H9 (cell line): ENCODE measurements around the gene NT5DC3. TPM values are rescaled to one million over a fixed set of nuclear protein-coding genes. Genes with fewer than 3 reads are reported as not detected.

Experiments used
- DNase-seq: peaks from one replicate; pipeline ENCODE4 v3.0.0-alpha.2; 2017
- H2AFZ ChIP-seq: one replicate; pipeline ENCODE4 v1.6.1; 2013; ENCODE audit warnings: mild to moderate bottlenecking, low read length, control low read depth, moderate library complexity
- H2AK5ac ChIP-seq: 2 replicates; pipeline ENCODE4 v1.6.1; 2013; ENCODE audit warnings: low read length, control low read depth, mixed read lengths; ENCODE audit not compliant: insufficient read length
- H2BK120ac ChIP-seq: one replicate; pipeline ENCODE4 v1.6.1; 2013; ENCODE audit warnings: low read depth, mild to moderate bottlenecking, low read length, control low read depth, inconsistent platforms; ENCODE audit not compliant: poor library complexity, severe bottlenecking
- H2BK12ac ChIP-seq: 2 replicates; pipeline ENCODE4 v1.6.1; 2013; ENCODE audit warnings: low read length, control low read depth, mixed read lengths, low read depth; ENCODE audit not compliant: insufficient read length
- H2BK15ac ChIP-seq: 2 replicates; pipeline ENCODE4 v1.6.1; 2013; ENCODE audit warnings: low read depth, low read length, control low read depth
- H2BK20ac ChIP-seq: one replicate; pipeline ENCODE4 v1.6.1; 2013; ENCODE audit warnings: low read depth, mild to moderate bottlenecking, low read length, control low read depth, inconsistent platforms; ENCODE audit not compliant: poor library complexity, severe bottlenecking
- H2BK5ac ChIP-seq: 2 replicates; pipeline ENCODE4 v1.6.1; 2013; ENCODE audit warnings: low read length, control low read depth, mixed read lengths; ENCODE audit not compliant: insufficient read length
- H3K14ac ChIP-seq: 2 replicates; pipeline ENCODE4 v1.6.1; 2013; ENCODE audit warnings: low read length, control low read depth; ENCODE audit not compliant: insufficient read depth
- H3K18ac ChIP-seq: 2 replicates; pipeline ENCODE4 v1.6.1; 2013; ENCODE audit warnings: low read depth, mild to moderate bottlenecking, mixed read lengths, low read length, control low read depth; ENCODE audit not compliant: insufficient read length
- H3K23ac ChIP-seq: 2 replicates; pipeline ENCODE4 v1.6.1; 2013; ENCODE audit warnings: low read length, control low read depth, mixed read lengths, low read depth; ENCODE audit not compliant: insufficient read length
- H3K23me2 ChIP-seq: 2 replicates; pipeline ENCODE4 v1.6.1; 2013; ENCODE audit warnings: low read depth, mild to moderate bottlenecking, mixed read lengths, low read length, control low read depth; ENCODE audit not compliant: insufficient read length, poor library complexity, severe bottlenecking
- H3K27ac ChIP-seq: 2 replicates; pipeline ENCODE4 v1.5.1; 2013; ENCODE audit warnings: low read length, control low read depth, mixed read lengths, low read depth; ENCODE audit not compliant: insufficient read length
- H3K27me3 ChIP-seq: 2 replicates; pipeline ENCODE4 v1.6.1; 2013; ENCODE audit warnings: low read length, control low read depth, inconsistent platforms; ENCODE audit not compliant: insufficient read depth
- H3K4ac ChIP-seq: 2 replicates; pipeline ENCODE4 v1.6.1; 2013; ENCODE audit warnings: low read depth, mild to moderate bottlenecking, control low read depth, inconsistent platforms, low read length, moderate library complexity
- H3K4me1 ChIP-seq: 2 replicates; pipeline ENCODE4 v1.6.1; 2013; ENCODE audit warnings: low read length, control low read depth, inconsistent platforms; ENCODE audit not compliant: insufficient read depth
- H3K4me2 ChIP-seq: 2 replicates; pipeline ENCODE4 v1.6.1; 2013; ENCODE audit warnings: low read length, control low read depth, mixed read lengths; ENCODE audit not compliant: insufficient read length, insufficient read depth
- H3K56ac ChIP-seq: 2 replicates; pipeline ENCODE4 v1.6.1; 2013; ENCODE audit warnings: low read depth, mild to moderate bottlenecking, mixed read lengths, low read length, control low read depth; ENCODE audit not compliant: insufficient read length
- H3K79me1 ChIP-seq: 2 replicates; pipeline ENCODE4 v1.6.1; 2013; ENCODE audit warnings: low read depth, mild to moderate bottlenecking, moderate library complexity, low read length, control low read depth, inconsistent platforms; ENCODE audit not compliant: insufficient read depth, poor library complexity, severe bottlenecking
- H3K79me2 ChIP-seq: 2 replicates; pipeline ENCODE4 v1.6.1; 2013; ENCODE audit warnings: low read length, control low read depth, inconsistent platforms; ENCODE audit not compliant: insufficient read depth
- H3K9ac ChIP-seq: 2 replicates; pipeline ENCODE4 v1.6.1; 2013; ENCODE audit warnings: low read length, control low read depth, mixed read lengths; ENCODE audit not compliant: insufficient read length; ENCODE audit errors: extremely low read depth
- H3K9me3 ChIP-seq: one replicate; pipeline ENCODE4 v1.6.1; 2013; ENCODE audit warnings: low read depth, low read length, inconsistent platforms; ENCODE audit not compliant: control insufficient read depth
- H3T11ph ChIP-seq: one replicate; pipeline ENCODE4 v1.6.1; 2013; ENCODE audit warnings: mild to moderate bottlenecking, low read length, control low read depth, inconsistent platforms
- H4K20me1 ChIP-seq: one replicate; pipeline ENCODE4 v1.6.1; 2013; ENCODE audit not compliant: control insufficient read depth, insufficient read length, insufficient read depth
- H4K5ac ChIP-seq: 2 replicates; pipeline ENCODE4 v1.6.1; 2013; ENCODE audit warnings: low read depth, mild to moderate bottlenecking, mixed read lengths, low read length, control low read depth; ENCODE audit not compliant: insufficient read length
- H4K8ac ChIP-seq: replicated peaks from 2 replicates; pipeline ENCODE4 v1.6.1; 2013; ENCODE audit warnings: low read length, control low read depth, mixed read lengths, low read depth; ENCODE audit not compliant: insufficient read length
- H4K91ac ChIP-seq: 2 replicates; pipeline ENCODE4 v1.6.1; 2013; ENCODE audit warnings: low read depth, mild to moderate bottlenecking, moderate library complexity, mixed read lengths, low read length, control low read depth; ENCODE audit not compliant: insufficient read length
- H3K27ac Mint-ChIP-seq, 3 experiments: 2 replicates in 2 of 3; 3 replicates in 1 of 3; pipeline ENCODE4 v1.8.0; 2020 to 2021; ENCODE audit warnings: mixed read lengths in 3 of 3, mild to moderate bottlenecking in 1 of 3, moderate library complexity in 1 of 3
- H3K27me3 Mint-ChIP-seq: 2 replicates; pipeline ENCODE4 v1.8.0; 2021; ENCODE audit warnings: low read depth, mild to moderate bottlenecking, moderate library complexity, mixed read lengths
- H3K36me3 Mint-ChIP-seq, 3 experiments: 2 replicates in 2 of 3; 3 replicates in 1 of 3; pipeline ENCODE4 v1.8.0; 2020 to 2021; ENCODE audit warnings: low read depth in 3 of 3, mixed read lengths in 3 of 3; ENCODE audit not compliant: insufficient read depth in 1 of 3
- H3K4me1 Mint-ChIP-seq, 2 experiments: 2 replicates each; pipeline ENCODE4 v1.8.0; 2020; ENCODE audit warnings: mixed read lengths in 2 of 2
- H3K4me3 Mint-ChIP-seq, 2 experiments: 2 replicates in 1 of 2; 3 replicates in 1 of 2; pipeline ENCODE4 v1.8.0; 2020 to 2021; ENCODE audit warnings: mild to moderate bottlenecking in 2 of 2, mixed read lengths in 2 of 2, moderate library complexity in 1 of 2
- H3K9me3 Mint-ChIP-seq, 2 experiments: 2 replicates in 1 of 2; 3 replicates in 1 of 2; pipeline ENCODE4 v1.8.0; 2020; ENCODE audit warnings: mild to moderate bottlenecking in 2 of 2, mixed read lengths in 2 of 2, moderate library complexity in 1 of 2
- WGBS: extraction: QIAGEN DNeasy Blood & Tissue Kit; methylation state at CpG from one replicate; pipeline ENCODE4 v1.1.7; 2013; ENCODE audit warnings: missing lambda C conversion rate, low lambda C conversion rate, mixed read lengths; ENCODE audit not compliant: insufficient read length; ENCODE audit errors: extremely low coverage; 5-methylcytosine and 5-hydroxymethylcytosine counted together
- total RNA-seq: library from RNA; stranded (reverse); gene quantifications from 2 replicates; pipeline ENCODE4 v1.2.1, GENCODE V29; 2021
- TF ChIP-seq, protein P1 (sequence below): fragments of 200-600 bp; sonication (generic); conservative IDR thresholded peaks from 3 replicates; pipeline ENCODE4 v1.8.0; 2021; ENCODE audit warnings: antibody characterized with exemption, mild to moderate bottlenecking

NT5DC3 gene
- total RNA-seq, 1 experiment from 2014 or later: 13.6 TPM

DNA sequence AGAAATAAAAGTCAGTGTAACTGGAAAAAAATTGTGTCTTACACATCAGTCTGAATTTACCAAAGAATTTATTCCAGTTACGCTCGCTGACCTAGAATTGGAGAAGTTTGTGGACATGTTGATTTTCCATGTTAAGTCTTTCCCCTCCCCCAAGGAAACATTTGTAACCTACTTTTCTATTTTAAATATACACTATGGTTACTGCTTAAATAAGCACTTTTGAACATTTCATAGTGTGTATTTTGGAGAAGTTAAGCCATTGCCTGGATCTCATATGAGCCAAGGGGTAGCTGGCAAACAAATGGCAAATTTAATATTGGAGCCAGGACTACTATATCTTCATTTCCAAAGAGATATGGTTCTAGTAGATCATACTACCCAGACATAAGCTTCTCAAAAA is 42.9 kb upstream of the NT5DC3 start:
- Histone ChIP-seq H4K91ac (no peak overlapping the region), H4K8ac (no peak overlapping the region), H3K14ac (no peak overlapping the region), H3K4ac (no peak overlapping the region), H3K27me3 (no peaks in the 10 kb centered on the region), H4K20me1 (no peaks in the 10 kb centered on the region), H3K79me2 (no peaks in the 10 kb centered on the region), H3K56ac (no peak overlapping the region), H3K9me3 (no peaks in the 10 kb centered on the region), H2AFZ (no peak overlapping the region), H4K5ac (no peak overlapping the region), H2AK5ac (no peak overlapping the region), H3K9ac (no peak overlapping the region), H2BK12ac (no peak overlapping the region), H3T11ph (no peak overlapping the region), H3K79me1 (no peaks in the 10 kb centered on the region), H3K4me1 (no peaks in the 10 kb centered on the region), H3K23me2 (no peaks in the 10 kb centered on the region), H2BK20ac (no peak overlapping the region), H3K27ac (no peak overlapping the region), H2BK5ac (no peak overlapping the region), H3K23ac (no peak overlapping the region), H3K4me2 (no peak overlapping the region), H2BK15ac (no peak overlapping the region), H2BK120ac (no peak overlapping the region), H3K18ac (no peak overlapping the region)
- Mint-ChIP-seq H3K4me3 (no peak overlapping the region), H3K36me3 (no peaks in the 10 kb centered on the region), H3K27ac (no peak overlapping the region), H3K27me3 (no peaks in the 10 kb centered on the region; the same call in 1 of the 2 replicates), H3K9me3 (no peaks in the 10 kb centered on the region), H3K4me1 (peaks cover 7 to 10% of the 10 kb centered on the region in 2 experiments)
- WGBS: no CpG with 5 or more reads among the region's 2 CpGs
- no peak for DNase-seq
- TF ChIP-seq, protein P1, sequence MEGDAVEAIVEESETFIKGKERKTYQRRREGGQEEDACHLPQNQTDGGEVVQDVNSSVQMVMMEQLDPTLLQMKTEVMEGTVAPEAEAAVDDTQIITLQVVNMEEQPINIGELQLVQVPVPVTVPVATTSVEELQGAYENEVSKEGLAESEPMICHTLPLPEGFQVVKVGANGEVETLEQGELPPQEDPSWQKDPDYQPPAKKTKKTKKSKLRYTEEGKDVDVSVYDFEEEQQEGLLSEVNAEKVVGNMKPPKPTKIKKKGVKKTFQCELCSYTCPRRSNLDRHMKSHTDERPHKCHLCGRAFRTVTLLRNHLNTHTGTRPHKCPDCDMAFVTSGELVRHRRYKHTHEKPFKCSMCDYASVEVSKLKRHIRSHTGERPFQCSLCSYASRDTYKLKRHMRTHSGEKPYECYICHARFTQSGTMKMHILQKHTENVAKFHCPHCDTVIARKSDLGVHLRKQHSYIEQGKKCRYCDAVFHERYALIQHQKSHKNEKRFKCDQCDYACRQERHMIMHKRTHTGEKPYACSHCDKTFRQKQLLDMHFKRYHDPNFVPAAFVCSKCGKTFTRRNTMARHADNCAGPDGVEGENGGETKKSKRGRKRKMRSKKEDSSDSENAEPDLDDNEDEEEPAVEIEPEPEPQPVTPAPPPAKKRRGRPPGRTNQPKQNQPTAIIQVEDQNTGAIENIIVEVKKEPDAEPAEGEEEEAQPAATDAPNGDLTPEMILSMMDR: no peak
